Measurements from ENCODE around the gene MSMP. TPM values are rescaled to one million over a fixed set of nuclear protein-coding genes. Genes with fewer than 3 reads are reported as not detected.

MSMP gene
- total RNA-seq, 1 donor from 2014 or later, result not detected

GRCh38 chr9:35705836-35706430 is 48.1 kb downstream of the MSMP start:
- H3K27me3 ChIP-seq (ENCODE audit: control insufficient read depth, insufficient read depth, low read length), result no peaks in the 10 kb centered on the region
- H3K36me3 ChIP-seq (ENCODE audit: control insufficient read depth, insufficient read depth, low read length), result peaks cover 64% of the 10 kb centered on the region
- no peak overlapping the region for H3K4me3 ChIP-seq (ENCODE audit: low read depth, low read length)
- no peak for TF ChIP-seq CTCF (IDR thresholded peaks at IDR 0.05; ENCODE audit: insufficient read depth, low read length, severe bottlenecking)
- DNase-seq (ENCODE audit: low read depth), result no peak
- no peak for FAIRE-seq

- Histone ChIP-seq H3K27me3 (ENCODE audit: control insufficient read depth, insufficient read depth, low read length) (no peaks in the 10 kb centered on the region), H3K36me3 (ENCODE audit: control insufficient read depth, insufficient read depth, low read length) (peaks cover 62% of the 10 kb centered on the region), H3K4me3 (ENCODE audit: low read depth, low read length) (no peak overlapping the region)
- no peak for TF ChIP-seq CTCF (IDR thresholded peaks at IDR 0.05; ENCODE audit: insufficient read depth, low read length, severe bottlenecking)
- FAIRE-seq, result no peak
- no peak for DNase-seq (ENCODE audit: low read depth)
Measured at GRCh38 chr9:35705372-35705771, 48.7 kb downstream of the MSMP start.

- H3K36me3 ChIP-seq (ENCODE audit: control insufficient read depth, insufficient read depth, low read length), result peaks cover 66% of the 10 kb centered on the region
- no peak for TF ChIP-seq CTCF (IDR thresholded peaks at IDR 0.05; ENCODE audit: insufficient read depth, low read length, severe bottlenecking)
- peak; percentile 50 for FAIRE-seq
- no peak for DNase-seq (ENCODE audit: low read depth)
- H3K27me3 ChIP-seq (ENCODE audit: control insufficient read depth, insufficient read depth, low read length), result no peaks in the 10 kb centered on the region
- H3K4me3 ChIP-seq (ENCODE audit: low read depth, low read length), result no peak overlapping the region
Measured at GRCh38 chr9:35703906-35704672, 50.0 kb downstream of the MSMP start.

Other genes starting within 250 kb of the MSMP start
- 6.6 and 8.2 TPM in 2 replicates for gene TESK1, start 149.0 kb downstream of the MSMP start, total RNA-seq
- 0.79 and 0.90 TPM in 2 replicates for gene CD72, start 135.9 kb downstream of the MSMP start, total RNA-seq
- gene SIT1, start 103.3 kb downstream of the MSMP start, total RNA-seq, result not detected in 2 replicates
- gene RMRP, start 96.3 kb downstream of the MSMP start, total RNA-seq, result 15,881 and 37,648 TPM in 2 replicates
- gene CCDC107, start 96.0 kb downstream of the MSMP start, total RNA-seq, result 11.4 and 13.7 TPM in 2 replicates
- 0.13 and 0.79 TPM in 2 replicates for gene ARHGEF39, start 89.1 kb downstream of the MSMP start, total RNA-seq
- 3.2 and 28.5 TPM in 2 replicates for gene CA9, start 80.3 kb downstream of the MSMP start, total RNA-seq
- gene TPM2, start 64.4 kb downstream of the MSMP start, total RNA-seq, result 46.1 and 57.7 TPM in 2 replicates
- gene TLN1, start 22.1 kb downstream of the MSMP start, total RNA-seq, result 71.0 and 79.0 TPM in 2 replicates
- 45.4 and 57.9 TPM in 2 replicates for gene CREB3, start 21.6 kb downstream of the MSMP start, total RNA-seq
- gene GBA2, start 5.0 kb downstream of the MSMP start, total RNA-seq, result 34.8 and 37.9 TPM in 2 replicates
- gene RGP1, start 5.0 kb downstream of the MSMP start, total RNA-seq, result 11.8 and 16.8 TPM in 2 replicates
- gene NPR2, start 37.3 kb upstream of the MSMP start, total RNA-seq, result 5.0 and 7.9 TPM in 2 replicates
- 0.13 and 0.26 TPM in 2 replicates for gene SPAG8, start 58.0 kb upstream of the MSMP start, total RNA-seq
- 22.6 and 22.7 TPM in 2 replicates for gene HINT2, start 60.8 kb upstream of the MSMP start, total RNA-seq
- not detected in 2 replicates for gene FAM221B, start 74.5 kb upstream of the MSMP start, total RNA-seq
- gene TMEM8B, start 75.0 kb upstream of the MSMP start, total RNA-seq, result 0.79 and 1.5 TPM in 2 replicates
- gene OR13J1, start 116.1 kb upstream of the MSMP start, total RNA-seq, result not detected in 2 replicates
- gene HRCT1, start 151.9 kb upstream of the MSMP start, total RNA-seq, result 0.26 TPM in 1 of 2 replicates, not detected in the other
- gene SPAAR, start 155.2 kb upstream of the MSMP start, total RNA-seq, result not detected in 2 replicates
- not detected in 2 replicates for gene OR2S2, start 203.9 kb upstream of the MSMP start, total RNA-seq

Measured in bronchial epithelial cell (primary cell).